ENCODE results near the gene STX4. TPM values are rescaled to one million over a fixed set of nuclear protein-coding genes. Genes with fewer than 3 reads are reported as not detected.
A peak's percentile ranks its signal among the peaks of the same experiment; 100 is the strongest.

The STX4 gene
- total RNA-seq, 1 experiment from 2014 or later = 65.2 TPM

- CTCF ChIA-PET = interaction anchor here (0.7 to 1.5 kb wide), 2 partner anchors 68 to 90 kb away, joined by 3 to 7 read pairs; no protein-coding TSS in a partner anchor
- ATAC-seq (peak; percentile 93), DNase-seq (ENCODE audit: low read depth, low spot score) (peak; percentile 96)
- Histone ChIP-seq H3K27me3 (ENCODE audit: control insufficient read depth, insufficient read depth, low read length) (no peaks in the 10 kb centered on the region), H3K9me3 (ENCODE audit: control insufficient read depth, insufficient read depth, low read depth, low read length) (no peaks in the 10 kb centered on the region), H3K27ac (ENCODE audit: low read length) (peak within 1 kb of the TSS; percentile 97), H3K4me3 (ENCODE audit: low read depth in 2 of 2, low read length in 2 of 2) (peak within 1 kb of the TSS; percentile 99), H3K36me3 (ENCODE audit: control insufficient read depth, insufficient read depth, low read length) (peaks cover 10% of the 10 kb centered on the region), H3K4me1 (ENCODE audit: control insufficient read depth, insufficient read depth, low read length) (peaks cover 10% of the 10 kb centered on the region; the same call in 1 of the 2 replicates)
- POLR2A ChIA-PET = interaction anchor here (0.6 kb wide), 1 partner anchor 108 kb away, joined by 7 read pairs; no protein-coding TSS in a partner anchor
- no TSS peak for BruUV-seq (replicated peaks)
- intact Hi-C loops (cut with micrococcal nuclease; ENCODE audit: unreplicated experiment) (loop anchor here (1.0 kb wide), 1 partner anchor 22 kb away; no protein-coding TSS in a partner anchor), in situ Hi-C loops (cut with HindIII; ENCODE audit: low pct_unique_long_range_greater_than_20kb, low sequenced_read_pairs) (no loop called here)
- TF ChIP-seq TCF7L2 (IDR thresholded peaks at IDR 0.05; ENCODE audit: low read depth, low read length) = peak; percentile 69
- TF ChIP-seq CTCF (IDR thresholded peaks at IDR 0.05) = no peak
- peak; percentile 91 for TF ChIP-seq POLR2AphosphoS5 (IDR thresholded peaks at IDR 0.05; ENCODE audit: low read depth, low read length)
- TF ChIP-seq SIN3A (IDR thresholded peaks at IDR 0.05; ENCODE audit: borderline replicate concordance, insufficient read depth, low read depth, low read length) = peak; percentile 88; the same call in 1 of the 2 replicates
- TF ChIP-seq REST (IDR thresholded peaks at IDR 0.05; ENCODE audit: insufficient read depth in 1 of 2, low read depth in 2 of 2, low read length in 1 of 2) = 0 out of 4 replicates have a peak, but pooled peaks of 1 of the 2 experiments have one; percentile 44
Observed at GRCh38 chr16:31073970-31074813, 40.8 kb downstream of the STX4 start, which contains the start of the genes ZNF646 and ZNF668. TSS of gene ZNF646 (plus strand) at chr16:31074422. CDS start at chr16:31076325, 1,903 bp downstream. TSS of gene ZNF668 (minus strand) at chr16:31074240. CDS start at chr16:31064459, 9,781 bp downstream.

- no peak for DNase-seq (ENCODE audit: low read depth, low spot score)
- POLR2A ChIA-PET = no interaction called here
- no peaks in the 10 kb centered on the region for H3K9me3 ChIP-seq (ENCODE audit: control insufficient read depth, insufficient read depth, low read depth, low read length)
- CTCF ChIA-PET = interaction anchor here (0.7 to 1.5 kb wide), 2 partner anchors 67 to 90 kb away, joined by 3 to 7 read pairs; no protein-coding TSS in a partner anchor
- peaks cover 10% of the 10 kb centered on the region; the same call in 1 of the 2 replicates for H3K4me1 ChIP-seq (ENCODE audit: control insufficient read depth, insufficient read depth, low read length)
- no TSS peak for BruUV-seq (replicated peaks)
- H3K36me3 ChIP-seq (ENCODE audit: control insufficient read depth, insufficient read depth, low read length) = peaks cover 10% of the 10 kb centered on the region
- intact Hi-C loops (cut with micrococcal nuclease; ENCODE audit: unreplicated experiment) = loop anchor here (1.0 kb wide), 1 partner anchor 22 kb away; no protein-coding TSS in a partner anchor
- ATAC-seq = no peak
- in situ Hi-C loops (cut with HindIII; ENCODE audit: low pct_unique_long_range_greater_than_20kb, low sequenced_read_pairs) = no loop called here
- peak overlapping the region; percentile 99 for H3K4me3 ChIP-seq (ENCODE audit: low read depth in 2 of 2, low read length in 2 of 2)
- peak overlapping the region; percentile 97 for H3K27ac ChIP-seq (ENCODE audit: low read length)
- TF ChIP-seq CTCF (IDR thresholded peaks at IDR 0.05) (no peak), SIN3A (IDR thresholded peaks at IDR 0.05; ENCODE audit: borderline replicate concordance, insufficient read depth, low read depth, low read length) (no peak), TCF7L2 (IDR thresholded peaks at IDR 0.05; ENCODE audit: low read depth, low read length) (no peak), POLR2AphosphoS5 (IDR thresholded peaks at IDR 0.05; ENCODE audit: low read depth, low read length) (no peak), REST (IDR thresholded peaks at IDR 0.05; ENCODE audit: insufficient read depth in 1 of 2, low read depth in 2 of 2, low read length in 1 of 2) (no peak)
- H3K27me3 ChIP-seq (ENCODE audit: control insufficient read depth, insufficient read depth, low read length) = no peaks in the 10 kb centered on the region
Observed at GRCh38 chr16:31074814-31075183, 41.4 kb downstream of the STX4 start.

Measured in Panc1 (cell line).